Measurements from ENCODE around the gene ZBTB8OS. TPM values are rescaled to one million over a fixed set of nuclear protein-coding genes. Genes with fewer than 3 reads are reported as not detected.

ZBTB8OS gene
- total RNA-seq, 3 donors from 2014 or later (not counting 1 experiment from before 2014, with no cell fraction given), result 46.1 to 62.2 (median 55.6) TPM

DNA sequence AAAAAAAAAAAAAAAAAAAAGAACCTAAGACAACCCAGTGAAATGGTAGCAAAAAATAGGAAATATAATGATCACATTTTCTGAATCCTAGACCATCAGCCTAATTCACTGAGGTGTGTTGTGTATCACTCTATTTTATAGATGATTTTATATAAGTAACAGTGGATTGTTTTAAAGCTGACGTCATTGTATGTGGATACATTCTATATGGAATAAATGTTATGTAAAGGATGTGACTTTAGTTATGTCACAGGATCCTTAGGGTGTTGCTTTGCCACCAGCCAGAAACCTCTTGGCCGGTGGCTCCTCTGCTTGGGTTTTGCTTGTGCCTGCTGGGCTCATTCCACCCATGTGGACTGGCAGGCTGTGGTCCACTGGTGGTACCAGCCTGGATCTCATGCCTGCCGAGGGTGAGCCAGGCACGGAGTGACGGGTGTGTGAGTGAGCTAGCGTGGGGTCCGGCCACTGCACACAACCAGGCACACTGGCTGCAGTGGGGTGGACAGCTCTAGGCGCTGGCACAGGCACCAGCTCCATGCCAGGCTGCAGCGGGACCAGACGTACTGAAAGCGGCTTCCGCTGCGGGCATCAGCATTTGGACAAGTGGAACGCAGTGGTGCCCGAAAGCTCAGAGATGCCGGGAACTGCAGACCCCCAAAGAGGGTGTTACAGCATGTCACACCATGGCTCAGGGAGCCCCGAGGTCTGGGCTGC is 44.5 kb downstream of the ZBTB8OS start:
- intact Hi-C loops (cut with micrococcal nuclease), result no loop called here
- Histone ChIP-seq H3K36me3 (ENCODE audit: control insufficient read depth, insufficient read depth, low read length) (no peaks in the 10 kb centered on the region), H3K27me3 (ENCODE audit: control insufficient read depth, insufficient read depth, low read length) (no peaks in the 10 kb centered on the region), H3K4me1 (ENCODE audit: control insufficient read depth, insufficient read depth, low read length) (no peaks in the 10 kb centered on the region), H3K9me3 (ENCODE audit: control insufficient read depth, insufficient read depth, low read length) (no peaks in the 10 kb centered on the region), H3K27ac (ENCODE audit: low read length) (no peak overlapping the region), H3K4me3 (ENCODE audit: low read length) (no peak overlapping the region)
- H3K9me3 Mint-ChIP-seq, result no peaks in the 10 kb centered on the region
- H3K27ac Mint-ChIP-seq, result no peak overlapping the region
- DNase-seq, result no peak
- WGBS (ENCODE audit: insufficient coverage), result 96% methylated on average over 17 of the region's 17 CpGs
- H3K27me3 Mint-ChIP-seq (ENCODE audit: low read depth in 2 of 2), result no peaks in the 10 kb centered on the region
- H3K4me3 Mint-ChIP-seq, result no peak overlapping the region
- TF ChIP-seq, protein P1, sequence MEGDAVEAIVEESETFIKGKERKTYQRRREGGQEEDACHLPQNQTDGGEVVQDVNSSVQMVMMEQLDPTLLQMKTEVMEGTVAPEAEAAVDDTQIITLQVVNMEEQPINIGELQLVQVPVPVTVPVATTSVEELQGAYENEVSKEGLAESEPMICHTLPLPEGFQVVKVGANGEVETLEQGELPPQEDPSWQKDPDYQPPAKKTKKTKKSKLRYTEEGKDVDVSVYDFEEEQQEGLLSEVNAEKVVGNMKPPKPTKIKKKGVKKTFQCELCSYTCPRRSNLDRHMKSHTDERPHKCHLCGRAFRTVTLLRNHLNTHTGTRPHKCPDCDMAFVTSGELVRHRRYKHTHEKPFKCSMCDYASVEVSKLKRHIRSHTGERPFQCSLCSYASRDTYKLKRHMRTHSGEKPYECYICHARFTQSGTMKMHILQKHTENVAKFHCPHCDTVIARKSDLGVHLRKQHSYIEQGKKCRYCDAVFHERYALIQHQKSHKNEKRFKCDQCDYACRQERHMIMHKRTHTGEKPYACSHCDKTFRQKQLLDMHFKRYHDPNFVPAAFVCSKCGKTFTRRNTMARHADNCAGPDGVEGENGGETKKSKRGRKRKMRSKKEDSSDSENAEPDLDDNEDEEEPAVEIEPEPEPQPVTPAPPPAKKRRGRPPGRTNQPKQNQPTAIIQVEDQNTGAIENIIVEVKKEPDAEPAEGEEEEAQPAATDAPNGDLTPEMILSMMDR (IDR thresholded peaks at IDR 0.05), result no peak
- no peak for ATAC-seq
- no peaks in the 10 kb centered on the region for H3K36me3 Mint-ChIP-seq
- no peaks in the 10 kb centered on the region for H3K4me1 Mint-ChIP-seq

DNA sequence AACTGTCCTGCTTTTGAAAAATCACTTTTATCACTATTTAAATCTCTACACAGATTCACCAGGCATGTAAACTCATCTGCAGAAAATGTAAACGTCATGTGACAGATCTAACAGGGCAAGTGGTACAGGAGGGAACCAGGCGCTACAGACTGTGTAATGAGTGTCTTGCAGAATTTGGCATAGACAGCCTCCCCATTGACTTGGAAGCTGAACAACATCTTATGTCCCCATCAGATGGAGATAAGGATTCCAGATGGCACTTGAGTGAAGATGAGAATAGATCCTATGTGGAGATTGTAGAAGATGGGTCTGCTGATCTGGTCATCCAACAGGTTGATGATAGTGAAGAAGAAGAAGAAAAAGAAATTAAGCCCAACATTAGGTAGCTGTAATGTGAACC is 50.3 kb downstream of the ZBTB8OS start:
- no peaks in the 10 kb centered on the region for H3K4me1 ChIP-seq (ENCODE audit: control insufficient read depth, insufficient read depth, low read length)
- Mint-ChIP-seq H3K27me3 (ENCODE audit: low read depth in 2 of 2) (no peaks in the 10 kb centered on the region), H3K27ac (no peak overlapping the region), H3K4me1 (no peaks in the 10 kb centered on the region), H3K36me3 (no peaks in the 10 kb centered on the region), H3K9me3 (no peaks in the 10 kb centered on the region), H3K4me3 (no peak overlapping the region)
- H3K9me3 ChIP-seq (ENCODE audit: control insufficient read depth, insufficient read depth, low read length), result no peaks in the 10 kb centered on the region
- H3K36me3 ChIP-seq (ENCODE audit: control insufficient read depth, insufficient read depth, low read length), result no peaks in the 10 kb centered on the region
- no peak overlapping the region for H3K27ac ChIP-seq (ENCODE audit: low read length)
- DNase-seq (no peak), ATAC-seq (no peak)
- H3K4me3 ChIP-seq (ENCODE audit: low read length), result no peak overlapping the region
- WGBS (ENCODE audit: insufficient coverage), result 93% methylated on average over 2 of the region's 2 CpGs
- H3K27me3 ChIP-seq (ENCODE audit: control insufficient read depth, insufficient read depth, low read length), result no peaks in the 10 kb centered on the region
- intact Hi-C loops (cut with micrococcal nuclease), result no loop called here
- TF ChIP-seq, protein P1 (IDR thresholded peaks at IDR 0.05), result no peak

DNA sequence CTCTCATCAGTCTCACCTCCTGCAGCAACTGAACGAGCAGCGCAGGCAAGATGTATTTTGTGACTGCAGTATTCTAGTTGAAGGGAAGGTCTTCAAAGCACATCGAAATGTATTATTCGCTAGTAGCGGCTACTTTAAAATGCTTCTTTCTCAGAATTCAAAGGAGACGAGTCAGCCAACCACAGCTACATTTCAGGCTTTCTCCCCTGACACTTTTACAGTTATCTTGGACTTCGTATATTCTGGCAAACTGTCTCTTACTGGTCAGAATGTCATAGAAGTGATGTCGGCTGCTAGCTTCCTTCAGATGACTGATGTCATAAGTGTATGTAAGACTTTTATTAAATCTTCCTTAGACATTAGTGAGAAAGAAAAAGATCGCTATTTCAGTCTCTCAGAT is 57.4 kb downstream of the ZBTB8OS start:
- no peaks in the 10 kb centered on the region for H3K9me3 ChIP-seq (ENCODE audit: control insufficient read depth, insufficient read depth, low read length)
- no peak for ATAC-seq
- Mint-ChIP-seq H3K27me3 (ENCODE audit: low read depth in 2 of 2) (no peaks in the 10 kb centered on the region), H3K4me3 (no peak overlapping the region), H3K9me3 (no peaks in the 10 kb centered on the region), H3K36me3 (no peaks in the 10 kb centered on the region), H3K4me1 (no peaks in the 10 kb centered on the region), H3K27ac (no peak overlapping the region)
- no peak overlapping the region for H3K4me3 ChIP-seq (ENCODE audit: low read length)
- H3K36me3 ChIP-seq (ENCODE audit: control insufficient read depth, insufficient read depth, low read length), result no peaks in the 10 kb centered on the region
- H3K27me3 ChIP-seq (ENCODE audit: control insufficient read depth, insufficient read depth, low read length), result no peaks in the 10 kb centered on the region
- WGBS (ENCODE audit: insufficient coverage), result 88% methylated on average over 8 of the region's 9 CpGs
- TF ChIP-seq, protein P1 (IDR thresholded peaks at IDR 0.05), result no peak
- no peaks in the 10 kb centered on the region for H3K4me1 ChIP-seq (ENCODE audit: control insufficient read depth, insufficient read depth, low read length)
- H3K27ac ChIP-seq (ENCODE audit: low read length), result no peak overlapping the region
- intact Hi-C loops (cut with micrococcal nuclease), result no loop called here
- DNase-seq, result no peak
